Measurements from ENCODE around the gene SORD.
"Not testable (repeated sequence)": the region's sequence is repeated elsewhere in the genome, so short reads cannot be mapped to it uniquely, and the experiment has no call there.

DNA sequence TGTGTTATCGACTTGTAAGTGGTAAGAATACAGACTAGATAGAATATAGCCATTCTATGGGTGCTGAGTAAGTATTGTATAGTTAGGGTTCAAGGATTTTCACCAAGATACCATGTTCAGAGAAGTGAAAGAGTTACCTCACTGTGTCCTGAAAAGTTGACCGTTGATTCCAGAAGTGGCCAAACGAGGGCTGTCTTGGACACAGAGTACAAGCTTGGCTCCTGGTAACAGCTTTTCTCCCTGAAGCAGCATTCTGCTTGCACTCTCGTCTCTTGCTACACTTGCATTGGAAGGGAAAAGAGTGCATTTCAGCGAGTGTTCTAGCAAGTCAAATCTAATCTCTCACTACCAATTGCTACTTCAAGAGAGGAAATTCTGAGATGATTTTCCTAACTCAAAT, 18.5 kb downstream of the SORD start:
- TF ChIP-seq, protein P1, sequence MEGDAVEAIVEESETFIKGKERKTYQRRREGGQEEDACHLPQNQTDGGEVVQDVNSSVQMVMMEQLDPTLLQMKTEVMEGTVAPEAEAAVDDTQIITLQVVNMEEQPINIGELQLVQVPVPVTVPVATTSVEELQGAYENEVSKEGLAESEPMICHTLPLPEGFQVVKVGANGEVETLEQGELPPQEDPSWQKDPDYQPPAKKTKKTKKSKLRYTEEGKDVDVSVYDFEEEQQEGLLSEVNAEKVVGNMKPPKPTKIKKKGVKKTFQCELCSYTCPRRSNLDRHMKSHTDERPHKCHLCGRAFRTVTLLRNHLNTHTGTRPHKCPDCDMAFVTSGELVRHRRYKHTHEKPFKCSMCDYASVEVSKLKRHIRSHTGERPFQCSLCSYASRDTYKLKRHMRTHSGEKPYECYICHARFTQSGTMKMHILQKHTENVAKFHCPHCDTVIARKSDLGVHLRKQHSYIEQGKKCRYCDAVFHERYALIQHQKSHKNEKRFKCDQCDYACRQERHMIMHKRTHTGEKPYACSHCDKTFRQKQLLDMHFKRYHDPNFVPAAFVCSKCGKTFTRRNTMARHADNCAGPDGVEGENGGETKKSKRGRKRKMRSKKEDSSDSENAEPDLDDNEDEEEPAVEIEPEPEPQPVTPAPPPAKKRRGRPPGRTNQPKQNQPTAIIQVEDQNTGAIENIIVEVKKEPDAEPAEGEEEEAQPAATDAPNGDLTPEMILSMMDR (IDR thresholded peaks at IDR 0.05; ENCODE audit: insufficient read depth, low read length, poor library complexity, severe bottlenecking), result not testable (repeated sequence)
- TF ChIP-seq EZH2phosphoT487 (conservative IDR thresholded peaks at IDR 0.05; ENCODE audit: low read length), result not testable (repeated sequence)
